ENCODE results near the gene UBA5.
A peak's percentile ranks its signal among the peaks of the same experiment; 100 is the strongest.
"Not testable (repeated sequence)": the region's sequence is repeated elsewhere in the genome, so short reads cannot be mapped to it uniquely, and the experiment has no call there.

Gene UBA5

DNA sequence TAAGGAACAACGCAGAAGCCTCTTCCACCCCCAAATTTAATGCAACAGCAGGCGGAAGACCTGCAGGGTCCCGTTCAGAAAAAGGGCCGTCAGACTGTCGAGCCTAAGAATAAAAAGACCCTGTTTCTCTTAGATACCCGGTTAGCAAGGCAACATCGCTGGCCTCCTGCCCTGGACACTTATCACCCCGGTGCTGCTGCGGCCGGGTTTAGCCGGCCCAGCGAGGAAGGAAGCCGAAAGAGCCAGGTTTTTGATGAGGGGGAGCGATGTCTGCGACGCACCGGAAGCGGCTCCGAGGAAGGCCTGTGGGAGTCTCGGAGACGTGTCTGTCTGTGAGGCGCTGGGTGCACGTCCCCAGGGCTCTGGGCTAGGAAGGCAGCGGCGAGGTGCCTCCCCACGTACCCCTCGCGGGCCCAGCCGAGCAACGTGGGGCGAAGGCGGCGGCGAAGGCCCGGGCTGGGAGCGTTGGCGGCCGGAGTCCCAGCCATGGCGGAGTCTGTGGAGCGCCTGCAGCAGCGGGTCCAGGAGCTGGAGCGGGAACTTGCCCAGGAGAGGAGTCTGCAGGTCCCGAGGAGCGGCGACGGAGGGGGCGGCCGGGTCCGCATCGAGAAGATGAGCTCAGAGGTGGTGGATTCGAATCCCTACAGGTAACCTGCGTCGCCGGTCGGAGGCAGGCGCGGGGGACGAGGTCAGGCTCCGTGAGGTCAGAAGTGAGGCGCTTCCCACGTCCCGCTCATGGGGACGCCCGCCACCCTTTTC, at the start of gene UBA5:
UBA5 (plus strand) TSS at position 278 of the 759 bp plus-strand sequence; CDS start at position 487, 209 bp downstream.
- DNase-seq (ENCODE audit: low read depth) = peak; percentile 63

DNA sequence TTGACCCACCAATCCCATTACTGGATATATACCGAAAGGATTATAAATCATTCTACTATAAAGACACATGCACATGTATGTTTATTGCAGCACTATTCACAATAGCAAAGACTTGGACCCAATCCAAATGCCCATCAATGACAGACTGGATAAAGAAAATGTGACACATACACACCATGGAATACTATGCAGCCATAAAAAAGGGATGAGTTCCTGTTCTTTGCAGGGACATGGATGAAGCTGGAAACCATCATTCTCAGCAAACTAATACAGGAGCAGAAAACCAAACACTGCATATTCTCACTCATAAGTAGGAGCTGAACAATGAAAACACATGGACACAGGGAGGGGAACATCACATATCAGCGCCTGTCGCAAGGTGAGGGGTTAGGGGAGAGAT, 44.8 kb upstream of the UBA5 start:
- not testable (repeated sequence) for DNase-seq (ENCODE audit: low read depth)

DNA sequence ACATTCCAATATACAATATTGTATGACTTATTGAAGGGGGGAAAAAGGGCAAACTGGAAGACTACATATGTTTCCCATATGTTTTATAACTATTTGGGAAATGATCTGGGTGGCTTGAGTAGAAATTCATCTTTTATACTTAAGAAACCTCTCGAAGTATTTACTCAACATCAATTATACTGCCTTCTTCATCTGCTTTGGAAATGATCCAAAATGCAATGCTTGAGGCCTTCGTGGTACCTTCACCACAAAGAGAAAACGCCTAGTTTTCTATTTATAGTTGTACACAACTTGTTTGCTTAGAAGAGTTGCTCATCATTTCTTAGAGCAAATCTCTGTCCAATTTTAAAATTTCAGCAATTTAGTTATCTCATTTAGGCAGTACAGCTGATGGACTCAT, 44.2 kb upstream of the UBA5 start:
- DNase-seq (ENCODE audit: low read depth) = no peak

DNA sequence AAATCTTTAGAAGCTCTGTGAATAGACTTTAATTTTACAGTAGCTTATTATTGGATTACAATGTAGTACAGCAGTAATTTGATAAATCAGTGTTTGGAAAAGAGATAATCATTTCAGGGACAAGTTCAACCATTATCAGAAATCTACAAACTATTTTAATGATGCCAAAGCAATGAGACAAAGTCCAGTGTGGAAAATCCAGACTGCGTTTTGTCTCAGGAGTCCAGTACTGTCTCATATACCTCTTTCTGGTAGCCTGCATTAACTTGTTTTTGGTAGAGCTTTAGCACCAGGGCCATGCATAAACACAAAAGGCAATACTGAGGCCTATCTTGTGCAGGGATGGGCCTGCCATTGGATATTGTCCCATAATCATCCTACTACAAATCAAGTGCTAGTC, 43.3 kb upstream of the UBA5 start:
- DNase-seq (ENCODE audit: low read depth) = no peak

DNA sequence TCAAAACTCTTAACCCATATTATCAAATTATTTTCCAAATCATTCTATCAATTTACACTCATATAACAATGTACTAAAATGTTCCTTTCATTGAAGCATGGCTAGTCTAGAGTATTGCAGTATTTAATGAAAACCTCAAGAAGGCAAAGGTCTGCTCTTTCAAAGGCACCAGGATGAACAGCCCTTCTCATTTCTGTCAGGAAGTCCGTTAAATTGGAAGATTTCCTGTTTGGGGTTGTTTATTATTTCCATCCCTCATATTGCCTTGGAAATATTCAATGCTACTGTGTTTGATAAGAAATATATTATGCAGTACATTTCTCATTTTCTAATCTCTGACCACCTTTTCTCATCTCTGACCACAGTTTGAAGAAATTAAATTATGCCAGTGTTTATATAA, 38.0 kb upstream of the UBA5 start:
- DNase-seq (ENCODE audit: low read depth) = no peak

DNA sequence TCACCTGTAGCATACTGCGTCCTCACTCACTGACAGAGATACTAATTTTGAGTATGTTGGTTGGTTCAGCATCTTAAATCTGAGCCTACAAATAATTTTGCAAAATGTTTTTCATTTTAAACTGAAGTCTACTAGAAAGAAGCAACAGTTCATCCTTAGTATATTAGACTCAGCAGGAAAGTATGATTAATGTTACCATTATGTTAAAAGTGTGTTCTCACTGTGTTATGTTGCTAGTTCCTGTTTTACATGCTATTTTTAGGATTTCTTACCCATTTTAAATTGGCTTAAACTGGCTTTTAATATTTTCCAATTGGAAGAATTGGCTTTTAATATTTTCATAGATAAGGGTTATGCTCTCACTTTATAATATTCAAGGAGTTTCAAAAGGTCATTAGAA, 37.4 kb upstream of the UBA5 start:
- DNase-seq (ENCODE audit: low read depth) = no peak

DNA sequence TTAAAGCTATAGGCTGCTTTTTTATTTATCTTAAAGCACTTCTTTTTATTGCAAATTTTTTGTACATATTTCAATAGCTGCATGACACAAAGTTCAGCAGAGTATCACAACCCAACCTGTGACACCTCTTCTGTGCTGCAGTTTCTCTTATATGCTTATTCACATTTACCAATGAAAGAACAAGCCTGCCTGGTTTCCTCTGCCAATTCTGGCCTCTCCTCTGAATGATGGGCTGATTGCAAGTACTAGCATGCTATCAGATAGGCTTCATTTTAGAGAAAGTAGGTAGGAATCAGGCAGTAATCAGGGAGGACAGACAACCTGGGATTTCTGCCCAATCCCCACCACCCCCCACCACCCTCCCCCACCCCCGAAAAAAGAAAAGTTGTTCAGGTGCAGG, 36.5 kb upstream of the UBA5 start:
- no peak for DNase-seq (ENCODE audit: low read depth)

DNA sequence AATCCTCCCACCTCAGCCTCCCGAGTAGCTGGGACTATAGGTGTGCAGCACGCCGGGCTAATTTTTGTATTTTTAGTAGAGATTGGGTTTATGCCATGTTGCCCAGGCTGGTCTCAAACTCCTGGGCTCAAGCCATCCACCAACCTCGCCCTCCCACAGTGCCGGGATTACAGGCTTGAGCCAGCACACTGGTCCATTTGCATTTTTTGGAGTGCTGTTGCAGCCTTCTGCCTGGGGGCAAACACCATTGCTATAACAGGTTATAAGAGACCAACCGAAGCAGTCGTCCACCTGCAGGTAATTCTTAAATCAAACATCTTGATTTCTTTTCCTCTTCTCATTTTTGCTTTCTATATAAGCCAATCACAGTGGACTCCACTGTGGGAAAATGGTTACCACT, 35.3 kb upstream of the UBA5 start:
- no peak for DNase-seq (ENCODE audit: low read depth)

DNA sequence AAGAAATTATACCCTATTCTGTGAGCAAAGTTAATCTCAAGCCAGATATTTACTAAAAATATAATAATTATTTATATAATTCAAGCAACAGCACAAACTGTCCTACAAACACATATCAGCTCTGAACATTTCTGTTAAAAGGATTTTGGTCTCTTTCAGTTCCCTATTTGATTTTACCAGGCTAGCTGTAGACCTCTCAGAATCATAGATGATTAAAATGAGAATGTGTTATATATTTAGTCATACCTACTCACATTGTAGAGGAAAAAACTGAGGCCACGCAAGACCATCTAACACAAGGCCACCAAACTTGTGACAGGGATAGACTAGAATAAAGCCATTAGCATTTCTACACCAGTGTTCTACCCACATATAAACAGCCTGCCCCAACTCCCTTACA, 34.5 kb upstream of the UBA5 start:
- no peak for DNase-seq (ENCODE audit: low read depth)

DNA sequence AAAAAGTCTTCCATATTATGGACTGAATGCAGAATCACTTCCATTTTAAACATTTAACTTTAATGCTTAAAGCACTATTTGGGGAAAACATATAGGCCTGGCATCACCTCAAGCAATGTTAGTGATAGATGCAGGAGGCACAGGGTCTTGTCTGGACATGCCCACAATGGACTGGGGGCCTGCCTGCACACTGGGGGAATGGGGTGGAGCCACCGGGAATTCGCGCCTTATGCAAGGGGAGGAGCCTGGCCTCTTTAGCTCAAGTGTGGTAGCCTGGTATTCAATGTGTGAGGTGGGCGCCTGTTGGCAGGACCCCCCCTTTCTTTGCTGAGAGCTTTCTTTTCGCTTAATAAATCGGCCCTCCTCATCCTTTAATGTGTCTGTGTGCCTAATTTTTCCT, 33.2 kb upstream of the UBA5 start:
- no peak for DNase-seq (ENCODE audit: low read depth)

DNA sequence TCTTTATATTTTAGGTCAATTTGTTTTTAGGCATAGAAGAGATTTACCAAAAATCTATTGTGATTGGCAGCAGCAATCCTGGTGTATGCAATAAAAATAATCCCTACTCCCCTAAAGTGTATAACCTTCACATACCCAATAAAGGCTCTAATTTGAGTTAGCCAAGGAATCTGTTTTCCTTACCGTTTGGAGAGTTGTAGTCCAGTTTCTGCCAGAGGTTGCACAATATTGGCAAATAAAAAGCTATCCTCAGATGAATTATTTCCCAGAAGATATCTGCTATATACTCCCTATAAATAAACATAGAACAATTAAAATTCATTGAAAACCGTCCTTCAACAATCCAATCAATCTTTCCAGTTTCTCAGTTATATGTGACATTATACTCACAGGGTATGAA, 32.0 kb upstream of the UBA5 start:
- DNase-seq (ENCODE audit: low read depth) = no peak

DNA sequence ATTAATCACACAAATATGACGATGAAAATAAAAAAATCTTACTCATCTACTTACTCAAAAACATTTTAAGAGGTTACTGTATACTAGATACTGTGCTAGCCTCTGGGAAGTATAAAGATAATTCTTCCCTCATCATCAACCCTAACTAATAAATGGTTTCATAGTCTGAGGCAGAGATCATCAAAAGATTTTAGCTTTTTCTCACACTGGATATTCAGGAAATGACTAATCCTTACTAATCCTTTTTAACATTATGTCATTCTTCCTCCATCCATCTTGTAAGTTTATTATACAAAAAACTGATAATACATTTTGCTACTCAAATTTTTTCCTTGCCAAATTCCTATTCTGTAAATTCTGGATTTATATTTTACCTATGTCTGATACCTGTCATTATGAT, 30.2 kb upstream of the UBA5 start:
- peak; percentile 76 for DNase-seq (ENCODE audit: low read depth)

DNA sequence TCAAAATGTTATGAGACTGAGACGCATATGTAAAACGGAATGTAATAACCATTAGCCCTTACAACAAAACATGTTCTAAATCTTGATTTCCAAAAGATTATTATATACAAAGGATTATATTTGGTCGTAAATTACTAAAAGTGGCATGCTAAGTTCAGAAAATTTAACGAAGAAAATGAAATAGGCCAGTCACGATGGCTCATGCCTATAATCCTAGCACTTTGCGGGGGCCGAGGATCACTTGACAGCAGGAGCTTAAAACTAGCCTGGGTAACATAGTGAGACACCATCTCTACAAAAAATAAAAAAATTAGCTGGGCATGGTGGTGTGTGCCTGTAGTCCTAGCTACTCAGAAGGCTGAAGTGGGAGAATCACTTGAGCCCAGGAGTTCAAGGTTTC, 29.5 kb upstream of the UBA5 start:
- DNase-seq (ENCODE audit: low read depth) = no peak

DNA sequence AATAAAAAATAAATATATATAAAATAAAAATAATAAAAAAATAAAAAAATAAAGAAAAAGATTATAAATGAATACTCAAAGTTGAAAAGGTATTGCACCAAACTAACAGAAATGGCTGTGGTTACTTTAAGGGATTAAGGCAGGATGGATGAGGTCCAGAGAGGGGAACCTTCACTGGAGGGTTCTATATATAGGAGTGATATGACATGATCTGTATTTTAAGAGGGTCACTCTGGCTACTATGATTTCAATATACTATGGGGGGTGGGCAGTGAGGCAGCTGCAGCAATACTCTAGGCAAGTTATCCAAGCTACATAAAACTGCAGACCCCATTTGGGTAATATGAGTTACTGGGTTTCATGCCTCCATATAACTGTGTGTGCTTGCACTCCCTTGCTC, 25.1 kb upstream of the UBA5 start:
- no peak for DNase-seq (ENCODE audit: low read depth)

DNA sequence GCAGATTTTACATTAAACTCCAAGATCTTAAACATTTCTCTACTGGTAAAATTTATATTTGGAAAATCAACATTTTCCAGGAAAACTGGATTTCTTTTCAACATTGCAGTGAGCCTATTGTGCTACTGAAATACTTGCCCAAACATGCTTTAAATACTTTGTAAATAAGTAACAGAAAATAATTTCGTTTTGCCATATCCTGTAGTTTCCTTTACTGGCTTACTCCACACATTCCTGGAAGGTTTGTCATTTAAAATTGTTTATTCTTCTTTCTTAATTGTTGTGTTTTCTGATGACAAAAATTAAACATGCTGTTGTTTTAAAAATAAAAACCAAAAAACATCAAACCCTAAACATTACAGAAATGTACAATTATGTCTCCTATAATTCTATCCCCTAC, 22.5 kb upstream of the UBA5 start:
- peak; percentile 32 for DNase-seq (ENCODE audit: low read depth)

DNA sequence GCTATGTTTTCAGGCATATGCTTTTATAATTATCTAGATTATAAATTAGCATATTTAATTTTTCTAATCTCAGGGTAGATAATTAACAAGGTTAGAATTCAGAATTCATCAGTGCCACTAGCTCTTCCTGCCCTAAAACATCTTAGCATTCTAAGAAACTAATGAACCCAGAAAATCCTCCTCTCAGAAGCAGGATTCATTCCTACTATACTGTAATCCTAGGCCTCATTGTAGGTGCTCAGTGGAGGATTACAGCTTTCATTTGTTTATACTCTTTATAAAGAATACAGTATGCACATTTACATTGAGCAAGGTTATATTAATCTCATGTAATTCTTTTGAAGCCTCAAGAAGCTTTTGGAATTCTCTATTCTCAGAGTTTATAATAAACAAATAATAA, 21.4 kb upstream of the UBA5 start:
- DNase-seq (ENCODE audit: low read depth) = no peak

DNA sequence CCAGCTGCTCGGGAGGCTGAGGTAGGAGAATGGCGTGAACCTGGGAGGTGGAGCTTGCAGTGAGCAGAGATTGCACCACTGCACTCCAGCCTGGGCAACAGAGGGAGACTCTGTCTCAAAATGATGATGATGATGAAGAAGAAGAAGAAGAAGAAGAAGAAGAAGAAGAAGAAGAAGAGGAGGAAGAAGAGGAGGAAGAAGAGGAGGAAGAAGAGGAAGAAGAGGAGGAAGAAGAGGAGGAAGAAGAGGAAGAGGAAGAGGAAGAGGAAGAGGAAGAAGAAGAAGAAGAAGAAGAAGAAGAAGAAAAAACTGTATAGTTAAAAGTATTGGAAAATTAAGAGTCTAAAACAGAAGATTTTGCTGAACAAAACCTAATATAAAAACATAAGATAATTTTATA, 18.7 kb upstream of the UBA5 start:
- not testable (repeated sequence) for DNase-seq (ENCODE audit: low read depth)

DNA sequence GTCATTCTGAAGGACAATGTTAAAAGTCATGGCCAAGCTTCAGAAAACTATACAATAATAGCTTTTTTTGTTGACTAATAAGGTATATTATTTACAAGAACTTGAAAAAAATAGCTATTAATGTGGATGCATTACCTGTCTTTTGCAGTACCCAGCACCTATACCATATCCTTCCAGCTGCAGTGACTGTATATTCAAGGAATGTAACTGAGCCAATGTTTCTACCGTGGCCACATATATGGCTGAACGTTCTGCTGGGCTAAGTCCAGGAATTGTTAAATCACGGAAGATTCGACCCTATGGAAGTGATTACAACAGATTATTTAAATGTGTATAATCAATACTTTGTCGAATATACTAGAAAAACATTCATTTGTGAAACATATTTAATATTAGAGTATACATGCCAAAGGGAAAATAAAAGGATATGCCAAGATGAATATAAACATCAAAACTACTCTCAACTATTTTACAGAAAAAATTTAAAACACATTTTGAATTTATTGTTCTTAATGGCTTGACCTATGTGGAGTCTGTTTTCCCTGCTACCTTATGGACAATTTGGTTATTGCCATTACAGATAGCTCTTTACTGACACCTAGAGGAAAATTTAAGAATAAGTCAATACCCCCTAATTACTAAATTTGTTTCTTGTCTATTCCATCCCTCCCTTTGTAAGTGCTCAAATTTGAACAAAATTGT, 18.1 kb upstream of the UBA5 start:
- DNase-seq (ENCODE audit: low read depth) = peak; percentile 59

DNA sequence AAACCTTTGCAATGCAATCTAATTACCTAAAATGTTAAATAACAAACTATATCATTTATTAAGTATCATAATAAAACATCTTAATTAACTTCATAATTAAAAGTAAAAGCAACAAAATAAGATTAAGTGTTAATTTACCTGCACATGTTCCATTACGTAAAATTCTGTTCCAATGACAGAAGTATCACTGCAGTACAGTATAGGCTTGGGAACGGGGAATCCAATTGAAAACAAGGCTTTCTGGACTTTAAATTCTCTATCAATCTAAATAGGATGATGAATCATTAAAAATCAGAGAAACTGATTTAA, 17.6 kb upstream of the UBA5 start:
- DNase-seq (ENCODE audit: low read depth) = no peak

DNA sequence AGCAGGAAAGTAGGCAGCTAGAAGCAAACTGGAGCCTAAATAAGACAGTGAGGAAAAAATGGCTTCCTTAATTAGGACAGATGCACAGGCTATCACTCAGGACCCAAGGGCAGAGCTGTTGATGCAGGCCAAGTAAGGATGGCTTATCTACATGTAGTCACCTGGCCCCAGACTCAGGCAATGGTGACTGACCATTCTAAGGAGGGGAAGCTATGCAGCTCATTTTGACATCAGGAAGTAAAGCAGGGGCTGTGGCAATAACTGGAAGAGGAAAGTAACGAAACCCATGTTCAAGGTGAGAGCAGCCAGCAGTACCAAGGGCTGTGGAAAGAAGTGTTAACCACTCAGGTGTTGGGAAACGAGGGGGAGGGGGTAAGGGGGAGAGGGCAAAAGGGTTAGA, 16.8 kb upstream of the UBA5 start:
- no peak for DNase-seq (ENCODE audit: low read depth)

DNA sequence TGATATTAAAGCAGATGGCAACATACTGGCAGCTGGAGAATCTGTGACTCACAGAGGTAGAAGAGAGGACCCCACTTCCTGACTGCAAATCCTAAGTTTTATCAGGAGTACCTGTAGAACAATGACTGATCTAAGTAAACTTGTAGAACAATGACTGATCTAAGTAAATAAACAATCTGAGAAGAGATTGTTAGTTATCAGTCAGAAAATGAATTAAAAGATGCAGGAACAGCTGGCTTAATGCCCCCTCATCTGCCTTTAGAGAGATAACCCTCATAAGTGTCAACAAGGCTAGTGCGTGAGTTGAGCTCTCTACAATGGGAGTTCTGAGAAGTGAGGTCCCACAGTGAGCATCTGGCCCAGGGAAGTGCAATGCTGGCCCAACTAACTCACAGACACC, 15.1 kb upstream of the UBA5 start:
- DNase-seq (ENCODE audit: low read depth) = no peak

DNA sequence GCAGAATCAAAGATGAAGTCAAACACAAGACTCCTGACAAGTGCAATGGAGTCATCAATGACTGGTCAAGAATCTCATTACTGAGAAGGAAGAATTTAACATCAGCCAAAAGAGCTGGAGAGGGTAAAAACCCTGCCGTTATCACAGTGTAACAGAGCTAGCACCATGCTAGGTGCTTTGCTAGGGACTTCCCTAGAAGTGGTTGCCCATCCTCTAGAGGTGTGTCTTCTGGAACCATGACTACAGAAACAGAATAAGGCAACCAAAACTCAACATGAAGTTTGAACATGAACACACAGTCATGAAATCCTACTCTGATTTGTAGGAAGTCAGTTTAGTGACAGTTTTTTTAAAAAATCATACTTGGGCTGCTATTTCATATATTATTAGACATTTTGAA, 10.0 kb upstream of the UBA5 start:
- no peak for DNase-seq (ENCODE audit: low read depth)

DNA sequence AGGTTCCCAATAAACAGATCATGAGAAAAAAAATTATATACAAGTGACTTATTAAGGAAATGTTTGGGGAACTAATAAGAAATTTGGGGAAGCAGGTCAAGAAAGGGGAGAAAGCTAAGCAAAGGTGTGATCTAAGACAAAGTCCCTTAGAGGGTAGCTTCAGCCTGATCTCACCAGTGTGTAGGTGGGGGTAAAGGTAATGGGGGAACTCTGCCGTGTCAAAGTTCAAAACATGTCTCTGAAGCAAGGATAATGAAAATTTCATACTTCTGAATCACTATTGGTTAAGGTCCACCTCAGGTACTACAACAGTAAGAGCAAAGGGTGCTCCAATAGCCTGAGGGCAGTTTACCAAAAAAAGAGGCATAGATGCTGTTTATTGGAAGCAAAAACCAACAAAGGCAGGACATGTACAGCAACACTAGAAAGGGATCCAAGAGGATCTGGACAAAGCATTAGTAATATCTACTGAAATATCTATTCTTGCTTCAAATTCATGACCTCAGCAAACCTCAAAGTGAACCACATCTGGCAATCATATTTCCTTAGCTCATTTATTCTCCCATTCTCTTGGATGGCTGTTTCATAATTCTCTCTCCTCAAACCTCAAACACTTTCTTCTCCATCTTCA, 7.4 kb upstream of the UBA5 start:
- DNase-seq (ENCODE audit: low read depth) = peak; percentile 60

DNA sequence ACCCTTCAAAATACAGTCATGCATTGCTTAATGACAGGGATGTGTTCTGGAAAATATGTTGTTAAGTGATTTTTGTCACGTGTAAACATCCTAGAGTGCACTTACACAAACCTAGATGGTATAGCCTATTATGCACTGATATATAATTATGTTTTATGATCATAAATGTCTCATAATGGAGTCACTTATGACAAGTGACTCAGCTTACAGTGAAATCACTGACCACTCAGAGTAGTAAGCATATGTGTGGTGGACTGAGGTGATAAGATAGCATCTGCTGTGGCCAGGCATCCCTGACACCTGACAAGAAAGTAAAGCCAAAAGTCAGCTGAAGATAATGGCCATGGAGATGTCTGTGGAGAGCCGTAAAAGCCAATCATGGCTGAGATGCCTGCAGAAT, 5.9 kb upstream of the UBA5 start:
- no peak for DNase-seq (ENCODE audit: low read depth)

Data from iris pigment epithelial cell (primary cell).